Hepatocyte (in vitro differentiated cells): ENCODE measurements around the gene CMTM4. TPM values are rescaled to one million over a fixed set of nuclear protein-coding genes. Genes with fewer than 3 reads are reported as not detected.

ENCODE experiments used
- DNase-seq: peaks from one replicate; pipeline ENCODE4 v3.0.0-alpha.2; 2016; ENCODE audit warnings: low spot score
- H2AFZ ChIP-seq: fragments of 200-600 bp; sonication (generic); 2 replicates; pipeline ENCODE4 v1.6.0; 2016; ENCODE audit warnings: antibody characterized with exemption, mild to moderate bottlenecking
- H3K27ac ChIP-seq: fragments of 200-600 bp; sonication (generic); 2 replicates; pipeline ENCODE4 v1.5.1; 2016; ENCODE audit warnings: mild to moderate bottlenecking
- H3K27me3 ChIP-seq: fragments of 200-600 bp; sonication (generic); 2 replicates; pipeline ENCODE4 v1.6.1; 2016
- H3K36me3 ChIP-seq: fragments of 200-600 bp; sonication (generic); replicated peaks from 2 replicates; pipeline ENCODE4 v1.5.1; 2016; ENCODE audit warnings: low read depth; ENCODE audit not compliant: insufficient read depth
- H3K4me1 ChIP-seq: fragments of 200-600 bp; sonication (generic); 2 replicates; pipeline ENCODE4 v1.5.1; 2016; ENCODE audit warnings: mild to moderate bottlenecking, moderate library complexity; ENCODE audit not compliant: insufficient read depth
- H3K4me2 ChIP-seq: fragments of 200-600 bp; sonication (generic); 2 replicates; pipeline ENCODE4 v1.6.0; 2016
- H3K4me3 ChIP-seq: fragments of 200-600 bp; sonication (generic); 2 replicates; pipeline ENCODE4 v1.5.1; 2016; ENCODE audit warnings: mild to moderate bottlenecking
- H3K79me2 ChIP-seq: fragments of 200-600 bp; sonication (generic); 2 replicates; pipeline ENCODE4 v1.6.0; 2017; ENCODE audit warnings: mild to moderate bottlenecking
- H3K9me2 ChIP-seq: fragments of 200-600 bp; sonication (generic); replicated peaks from 2 replicates; pipeline ENCODE4 v1.6.0; 2017; ENCODE audit warnings: mild to moderate bottlenecking; ENCODE audit not compliant: insufficient read depth
- H3K9me3 ChIP-seq: fragments of 200-600 bp; sonication (generic); 2 replicates; pipeline ENCODE4 v1.5.1; 2016; ENCODE audit warnings: low read depth, mild to moderate bottlenecking
- H4K20me1 ChIP-seq: fragments of 200-600 bp; sonication (generic); 2 replicates; pipeline ENCODE4 v1.6.0; 2016; ENCODE audit warnings: mild to moderate bottlenecking; ENCODE audit not compliant: insufficient read depth, poor library complexity, severe bottlenecking
- CTCF ChIP-seq: fragments of 200-600 bp; sonication (generic); IDR thresholded peaks from 2 replicates; pipeline ENCODE4 v1.5.1; 2016; ENCODE audit warnings: antibody characterized with exemption, mild to moderate bottlenecking; ENCODE audit not compliant: poor library complexity
- EZH2 ChIP-seq: fragments of 200-600 bp; sonication (generic); IDR thresholded peaks from 2 replicates; pipeline ENCODE4 v1.6.1; 2016; ENCODE audit warnings: antibody characterized with exemption, mild to moderate bottlenecking, borderline replicate concordance
- EZH2phosphoT487 ChIP-seq: fragments of 200-600 bp; sonication (generic); IDR thresholded peaks from one replicate; pipeline ENCODE4 v1.6.1; 2018; ENCODE audit warnings: antibody characterized with exemption, mild to moderate bottlenecking, low read depth, moderate library complexity; ENCODE audit not compliant: unreplicated experiment, severe bottlenecking
- WGBS: methylation state at CpG from one replicate; pipeline ENCODE4 v1.1.6; 2016; ENCODE audit warnings: low lambda C conversion rate; ENCODE audit errors: missing lambda C conversion rate; 5-methylcytosine and 5-hydroxymethylcytosine counted together
- polyA plus RNA-seq: library from polyadenylated mRNA; unstranded; fragments of >200 nt; fragmentation: Nextera tagmentation; extraction: Ambion mirVana; gene quantifications from 2 replicates; pipeline ENCODE4 v1.2.1, GENCODE V29; 2016
- total RNA-seq: library from RNA; depleted of rRNA; stranded (reverse); fragments of >200 nt; gene quantifications from 2 replicates; pipeline ENCODE4 v1.2.3, GENCODE V29; 2014

Gene CMTM4
- total and polyA plus RNA-seq, 2 experiments from 2014 or later: 19.2 to 77.9 TPM

- 94% methylated on average over 8 of the region's 8 CpGs for WGBS
- no peak overlapping the region for H2AFZ ChIP-seq
- H3K36me3 ChIP-seq: no peaks in the 10 kb centered on the region
- H3K9me3 ChIP-seq: no peaks in the 10 kb centered on the region
- no peaks in the 10 kb centered on the region for H3K4me1 ChIP-seq
- DNase-seq: no peak
- H3K4me2 ChIP-seq: no peak overlapping the region
- no peaks in the 10 kb centered on the region for H3K79me2 ChIP-seq
- H3K27me3 ChIP-seq: no peaks in the 10 kb centered on the region
- no peaks in the 10 kb centered on the region for H3K9me2 ChIP-seq
- H4K20me1 ChIP-seq: no peaks in the 10 kb centered on the region
- no peak overlapping the region for H3K27ac ChIP-seq
- H3K4me3 ChIP-seq: no peak overlapping the region
- TF ChIP-seq EZH2phosphoT487 (no peak), EZH2 (no peak), CTCF (peak; percentile 27)
Observed at GRCh38 chr16:66588981-66589713, 107.4 kb downstream of the CMTM4 start.

- H3K9me2 ChIP-seq: no peaks in the 10 kb centered on the region
- H3K27ac ChIP-seq: no peak overlapping the region
- no peaks in the 10 kb centered on the region for H3K9me3 ChIP-seq
- H3K4me3 ChIP-seq: no peak overlapping the region
- TF ChIP-seq CTCF: no peak
- no peak for TF ChIP-seq EZH2phosphoT487
- TF ChIP-seq EZH2: no peak
- no peak for DNase-seq
- H3K4me1 ChIP-seq: no peaks in the 10 kb centered on the region
- H4K20me1 ChIP-seq: no peaks in the 10 kb centered on the region
- H3K36me3 ChIP-seq: no peaks in the 10 kb centered on the region
- no peaks in the 10 kb centered on the region for H3K79me2 ChIP-seq
- no peak overlapping the region for H2AFZ ChIP-seq
- H3K4me2 ChIP-seq: no peak overlapping the region
- no peaks in the 10 kb centered on the region for H3K27me3 ChIP-seq
- WGBS: 92% methylated on average over 7 of the region's 7 CpGs
Observed at GRCh38 chr16:66587881-66588600, 108.5 kb downstream of the CMTM4 start.

GRCh38 chr16:66585481-66586239 lies 110.9 kb downstream of the CMTM4 start:
- no peak for DNase-seq
- H4K20me1 ChIP-seq: no peaks in the 10 kb centered on the region
- no peaks in the 10 kb centered on the region for H3K9me2 ChIP-seq
- no peaks in the 10 kb centered on the region for H3K4me1 ChIP-seq
- no peaks in the 10 kb centered on the region for H3K79me2 ChIP-seq
- no peak overlapping the region for H2AFZ ChIP-seq
- H3K4me2 ChIP-seq: no peak overlapping the region
- no peaks in the 10 kb centered on the region for H3K36me3 ChIP-seq
- TF ChIP-seq EZH2phosphoT487: no peak
- TF ChIP-seq CTCF: no peak
- TF ChIP-seq EZH2: no peak
- H3K27me3 ChIP-seq: no peaks in the 10 kb centered on the region
- H3K4me3 ChIP-seq: no peak overlapping the region
- no peak overlapping the region for H3K27ac ChIP-seq
- WGBS: 75% methylated on average over 10 of the region's 10 CpGs
- H3K9me3 ChIP-seq: no peaks in the 10 kb centered on the region
